BJ (cell line): Measurements from ENCODE around the gene LRMDA. TPM values are rescaled to one million over a fixed set of nuclear protein-coding genes. Genes with fewer than 3 reads are reported as not detected.

Experiments used
- CTCF ChIA-PET: fragments of 350-600 bp; formaldehyde crosslinking; extraction: SDS; loops from one replicate; lab custom pipeline; 2021; ENCODE audit warnings: antibody characterized with exemption, inconsistent platforms; lab: Yijun Ruan, JAX
- POLR2A ChIA-PET: fragments of 300-600 bp; sonication (Branson Sonifier 250); formaldehyde crosslinking; extraction: SDS; loops from one replicate; lab custom pipeline; 2021; ENCODE audit warnings: antibody characterized with exemption; lab: Charles Lee
- DNase-seq: peaks from one replicate; pipeline ENCODE4 v3.0.0-alpha.2; 2011; ENCODE audit warnings: low read depth
- H3K27me3 ChIP-seq: 2 replicates; pipeline ENCODE4 v1.6.0; 2011; ENCODE audit warnings: low read length; ENCODE audit not compliant: control insufficient read depth, insufficient read depth
- H3K36me3 ChIP-seq: 2 replicates; pipeline ENCODE4 v1.5.1; 2011; ENCODE audit warnings: low read length; ENCODE audit not compliant: control insufficient read depth, insufficient read depth
- H3K4me3 ChIP-seq: 2 replicates; pipeline ENCODE4 v1.5.1; 2011; ENCODE audit warnings: low read depth, mild to moderate bottlenecking, control low read depth, low read length
- CTCF ChIP-seq: IDR thresholded peaks from 2 replicates; pipeline ENCODE4 v1.5.1; 2011; ENCODE audit warnings: low read depth, mild to moderate bottlenecking, control low read depth, inconsistent platforms, low read length, moderate library complexity; ENCODE audit not compliant: insufficient read depth
- polyA plus RNA-seq: library from polyadenylated mRNA; depleted of rRNA; stranded (reverse); fragments of >200 nt; gene quantifications from 2 replicates; pipeline ENCODE4 v1.2.3, GENCODE V29; 2011

LRMDA gene
- polyA plus RNA-seq, 1 experiment: not detected

- CTCF ChIA-PET: no interaction called here
- POLR2A ChIA-PET: no interaction called here
Measured at GRCh38 chr10:75643405-75643804, 212.0 kb downstream of the LRMDA start.

GRCh38 chr10:75643944-75644692 lies 212.7 kb downstream of the LRMDA start:
- ChIA-PET POLR2A (no interaction called here), CTCF (no interaction called here)
- no peak for DNase-seq
- H3K27me3 ChIP-seq: peaks cover 2% of the 10 kb centered on the region; the same call in 1 of the 2 replicates
- H3K36me3 ChIP-seq: no peaks in the 10 kb centered on the region
- no peak overlapping the region for H3K4me3 ChIP-seq
- no peak for TF ChIP-seq CTCF

More at GRCh38 chr10:75643405-75643804, 212.0 kb downstream of the LRMDA start:
- Histone ChIP-seq H3K27me3 (peaks cover 2% of the 10 kb centered on the region; the same call in 1 of the 2 replicates), H3K4me3 (no peak overlapping the region), H3K36me3 (no peaks in the 10 kb centered on the region)
- no peak for TF ChIP-seq CTCF
- DNase-seq: no peak

- ChIA-PET POLR2A (no interaction called here), CTCF (no interaction called here)
- H3K27me3 ChIP-seq: no peaks in the 10 kb centered on the region
- no peaks in the 10 kb centered on the region for H3K36me3 ChIP-seq
- no peak for DNase-seq
- H3K4me3 ChIP-seq: no peak overlapping the region
- TF ChIP-seq CTCF: no peak
Measured at GRCh38 chr10:75645704-75646103, 214.3 kb downstream of the LRMDA start.

GRCh38 chr10:75646218-75646915 lies 214.9 kb downstream of the LRMDA start:
- ChIA-PET POLR2A (no interaction called here), CTCF (no interaction called here)
- no peak for DNase-seq

More at GRCh38 chr10:75646218-75646915, 214.9 kb downstream of the LRMDA start:
- no peak for TF ChIP-seq CTCF
- Histone ChIP-seq H3K27me3 (no peaks in the 10 kb centered on the region), H3K36me3 (no peaks in the 10 kb centered on the region), H3K4me3 (no peak overlapping the region)
